HG03558 (cell line): ENCODE data around the gene LY6G6D.
A peak's percentile ranks its signal among the peaks of the same experiment; 100 is the strongest.
"Not testable (repeated sequence)": the region's sequence is repeated elsewhere in the genome, so short reads cannot be mapped to it uniquely, and the experiment has no call there.

Experiments used
- ATAC-seq: cut with Tn5 transposase; IDR thresholded peaks from one replicate; pipeline ENCODE4 v1.9.1; 2021; ENCODE audit warnings: moderate number of reproducible peaks; ENCODE audit not compliant: unreplicated experiment; ENCODE audit errors: extremely low read depth

Gene LY6G6D

DNA sequence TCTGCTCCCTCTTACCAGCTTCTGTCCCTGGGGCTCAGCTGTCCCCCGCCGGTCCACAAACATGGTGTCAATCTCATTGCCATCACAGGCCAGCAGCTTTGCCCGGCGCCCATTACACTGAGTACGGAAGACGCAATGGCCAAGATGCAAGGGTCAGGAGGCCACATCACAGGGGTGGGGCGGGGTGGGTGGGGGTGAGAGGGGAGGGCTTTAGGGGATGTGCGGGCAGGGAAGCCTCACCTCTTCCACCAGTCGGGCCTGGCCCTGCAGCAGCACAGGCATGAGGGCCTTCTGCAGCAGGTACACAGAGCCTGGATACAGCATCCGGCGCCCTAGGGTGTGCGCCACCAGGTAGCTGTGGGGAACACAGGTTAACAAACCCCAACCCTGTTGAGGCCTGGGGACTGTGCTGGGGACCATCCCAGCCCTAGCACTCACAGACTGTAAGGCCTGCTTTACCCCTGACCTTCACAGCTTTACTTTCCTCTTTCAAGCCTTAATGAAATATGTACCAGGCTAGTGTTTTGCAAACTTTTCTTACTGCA is 23.5 kb upstream of the LY6G6D start:
- no peak for ATAC-seq

DNA sequence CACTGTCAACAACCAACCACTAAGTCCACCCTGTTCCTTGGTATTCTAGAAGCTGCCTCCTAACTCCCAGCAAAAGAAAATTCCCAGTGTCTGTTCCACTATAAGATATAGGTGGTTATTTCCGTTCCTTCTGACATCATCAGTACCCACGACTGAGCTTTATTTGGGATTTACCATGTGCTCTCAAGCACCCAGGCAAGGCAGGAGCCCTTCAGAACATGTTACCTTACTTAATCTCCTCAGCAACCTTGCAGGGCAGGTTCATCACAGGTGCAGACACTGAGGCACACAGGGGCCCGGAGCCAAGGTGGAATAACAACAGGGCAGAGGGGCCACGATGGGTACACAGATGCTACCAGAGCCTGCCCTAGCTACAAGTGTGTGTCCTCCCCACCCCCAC is 22.8 kb upstream of the LY6G6D start:
- no peak for ATAC-seq

DNA sequence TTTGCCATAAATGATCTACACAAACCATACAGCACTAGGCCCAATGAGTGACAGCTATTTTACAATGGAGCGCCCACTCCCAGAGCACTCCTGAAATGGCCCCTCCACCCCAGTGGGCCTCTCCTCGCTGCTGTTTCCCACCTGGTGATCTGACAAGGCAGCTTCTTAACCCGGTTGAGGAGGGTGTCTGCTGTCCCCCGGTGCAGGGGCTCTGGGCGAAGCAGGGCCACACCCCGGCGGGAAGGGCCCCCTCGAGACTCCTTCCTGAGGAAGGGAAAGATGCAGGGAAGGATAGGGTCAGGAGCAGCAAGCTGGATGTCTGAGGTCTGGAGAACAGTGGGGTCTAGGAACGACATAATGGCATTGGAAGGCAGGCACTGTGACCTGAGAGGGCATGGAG is 22.3 kb upstream of the LY6G6D start:
- ATAC-seq = no peak

DNA sequence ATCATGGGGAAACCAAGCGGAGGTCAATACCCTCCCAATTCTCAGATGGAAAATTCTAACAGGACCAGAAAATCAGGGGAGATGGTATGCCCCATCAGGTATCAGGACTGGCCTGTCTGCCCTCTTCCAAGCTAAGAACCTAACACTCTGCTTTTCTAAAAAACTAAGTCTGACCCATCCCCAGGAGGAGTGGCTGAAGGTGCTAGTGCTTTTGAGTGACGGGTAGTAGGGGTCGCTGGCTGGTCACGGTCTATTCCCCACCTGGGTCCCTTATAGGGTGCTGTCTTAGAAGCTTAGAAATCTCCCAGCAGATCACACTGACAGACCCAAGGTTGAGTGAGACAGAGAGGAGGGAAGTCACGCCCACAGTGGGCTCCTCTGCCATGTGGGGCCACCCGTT is 21.6 kb upstream of the LY6G6D start:
- no peak for ATAC-seq

DNA sequence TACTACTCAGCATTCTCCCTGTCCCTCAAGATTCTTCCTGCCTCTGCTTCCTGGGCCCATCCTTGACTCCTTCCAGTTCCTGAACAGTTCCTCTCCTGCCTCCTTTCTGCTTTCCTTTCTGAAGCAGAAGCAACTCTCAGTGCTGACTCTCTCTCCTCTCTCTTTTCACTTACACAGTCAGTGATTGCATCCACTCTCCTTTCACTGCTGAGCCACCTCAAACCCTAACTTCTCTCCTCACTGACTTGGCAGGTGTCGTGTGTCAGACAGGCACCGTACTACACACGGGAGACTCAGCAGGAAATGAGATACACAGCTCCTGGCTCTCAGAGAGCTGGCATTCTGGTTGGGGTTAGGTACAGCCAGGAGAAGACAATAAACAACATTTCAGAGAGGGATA is 17.6 kb upstream of the LY6G6D start:
- no peak for ATAC-seq

DNA sequence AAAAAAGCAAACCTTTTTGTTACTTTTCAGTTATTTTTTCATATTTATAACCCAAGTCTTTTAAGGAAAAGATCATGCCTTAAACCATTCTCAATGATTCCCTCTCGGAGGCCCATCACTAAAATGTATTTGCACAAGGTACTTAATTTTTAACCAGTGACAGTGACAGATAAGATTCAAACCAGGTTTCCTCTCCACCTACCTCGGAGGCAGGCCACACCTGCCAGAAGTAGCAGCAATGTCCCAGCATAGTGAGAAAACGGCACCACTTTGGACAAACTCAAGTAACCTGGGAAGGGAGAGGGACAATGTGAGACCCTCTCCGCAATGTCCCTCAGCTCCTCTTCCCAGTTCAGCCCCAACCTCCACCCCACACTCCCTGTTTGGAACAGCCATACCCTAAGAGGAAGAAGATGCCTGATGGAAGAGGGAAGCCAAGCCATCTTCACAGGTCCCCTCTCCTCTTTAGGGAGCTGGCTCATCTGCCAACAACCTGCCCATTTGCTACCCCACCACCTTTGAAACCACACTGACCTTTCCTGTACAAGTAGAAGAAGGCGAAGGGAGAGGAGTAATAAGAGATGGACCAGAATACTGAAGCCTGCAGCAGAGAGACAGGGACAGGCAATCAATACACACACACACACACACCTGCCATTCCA is 14.3 kb upstream of the LY6G6D start:
- no peak for ATAC-seq

DNA sequence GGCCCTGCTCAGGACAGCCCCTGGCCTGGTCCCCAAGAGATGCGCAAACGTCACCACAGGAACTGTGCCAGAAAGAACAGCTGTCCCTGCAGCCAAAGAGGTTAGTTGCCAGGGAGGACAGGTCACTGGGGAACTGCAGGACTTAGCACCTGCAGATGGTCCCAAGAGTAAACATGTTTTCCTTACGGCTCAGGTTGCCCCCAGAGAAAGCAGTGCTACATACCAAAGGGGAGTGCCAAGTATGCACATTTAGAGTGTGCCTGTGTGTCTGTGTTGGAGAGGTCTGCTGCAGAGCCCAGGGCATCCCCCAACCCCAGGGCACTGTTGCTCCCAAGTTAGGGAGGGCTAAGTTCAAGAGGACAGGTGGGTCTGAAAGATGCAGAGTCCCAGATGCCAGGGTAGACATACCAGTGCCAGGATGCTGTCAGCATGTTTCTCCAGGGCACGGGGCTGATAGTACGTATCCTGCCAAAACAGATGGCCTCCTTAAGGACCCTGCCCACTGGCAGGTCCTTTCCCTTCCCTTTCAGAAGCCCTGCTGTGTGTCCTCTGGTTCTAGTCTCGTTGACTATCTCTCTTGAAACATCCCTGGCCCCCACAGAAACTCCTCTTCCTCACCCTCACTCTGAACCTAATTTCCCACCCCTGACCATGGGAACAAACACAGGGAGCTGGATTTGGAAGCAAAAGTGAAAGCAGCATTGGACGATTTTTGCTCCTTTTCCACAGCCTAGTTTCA is 13.3 kb upstream of the LY6G6D start:
- no peak for ATAC-seq

DNA sequence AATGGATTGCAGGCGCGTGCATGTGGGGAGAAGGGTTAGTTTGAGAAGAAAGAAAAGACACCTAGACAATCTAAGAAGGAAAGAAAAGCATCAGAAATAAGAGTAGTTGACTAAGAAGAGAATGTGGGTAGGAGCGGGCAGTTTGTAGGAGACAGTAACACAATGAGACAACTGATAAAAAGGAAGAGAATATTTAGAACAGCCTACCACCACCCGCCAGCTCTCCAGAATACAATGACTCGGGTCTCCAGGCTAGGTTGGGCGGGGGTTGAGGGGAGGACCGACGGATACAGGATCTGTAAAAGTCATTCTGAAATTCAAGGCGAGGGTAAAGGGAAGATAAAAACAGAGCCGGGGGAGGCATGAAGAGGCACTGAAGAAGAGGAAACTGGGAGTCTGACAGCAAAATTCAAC is 12.7 kb upstream of the LY6G6D start:
- no peak for ATAC-seq

DNA sequence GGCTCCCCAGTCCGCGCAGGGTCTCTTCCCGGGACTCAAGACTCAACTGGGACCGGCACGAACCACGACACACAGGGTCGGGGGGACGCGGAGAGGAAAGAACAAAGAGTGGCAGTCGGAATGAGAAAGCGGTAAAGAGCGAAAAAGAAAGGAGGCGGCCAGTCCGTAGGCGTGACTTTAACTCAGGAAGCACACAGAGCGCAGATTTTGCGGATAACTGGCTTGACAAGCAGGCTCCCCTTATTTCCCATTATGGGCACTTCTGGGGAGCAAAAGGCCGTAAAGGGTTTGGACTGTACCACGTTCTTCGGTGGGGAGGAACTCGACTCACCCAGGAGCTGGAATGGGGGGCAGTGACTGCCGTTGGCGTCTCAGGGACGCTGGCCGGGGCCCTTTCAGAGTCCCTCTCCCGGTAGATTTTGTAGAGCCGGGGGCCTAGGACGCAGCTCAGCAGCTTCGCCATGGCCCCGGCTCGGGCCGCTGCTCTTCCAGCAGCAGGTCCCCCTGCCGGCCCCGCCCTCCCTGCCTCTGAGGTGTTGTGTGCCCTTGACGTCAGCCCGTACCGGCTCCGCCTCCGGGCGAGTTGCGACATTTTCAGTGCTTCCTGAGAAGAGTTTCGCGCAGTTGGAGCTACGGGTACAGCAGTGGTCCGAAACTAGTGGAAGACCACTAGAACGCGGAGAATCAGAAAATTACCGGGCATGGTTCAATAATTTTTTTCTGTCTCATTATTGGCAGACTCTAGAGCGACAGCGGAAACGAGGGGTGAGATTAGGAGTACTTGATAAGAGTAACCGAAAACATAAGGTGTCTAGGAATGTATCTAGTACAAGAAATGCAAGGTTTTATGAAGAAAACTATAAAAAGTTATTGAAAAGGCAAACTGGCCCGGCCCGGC is 12.1 kb upstream of the LY6G6D start, which contains the start of gene ABHD16A:
Gene ABHD16A, minus strand, starts transcription at position 506 of the 898 bp plus-strand sequence. Its CDS starts 43 bp downstream, at position 463.
- peak; percentile 80 for ATAC-seq

DNA sequence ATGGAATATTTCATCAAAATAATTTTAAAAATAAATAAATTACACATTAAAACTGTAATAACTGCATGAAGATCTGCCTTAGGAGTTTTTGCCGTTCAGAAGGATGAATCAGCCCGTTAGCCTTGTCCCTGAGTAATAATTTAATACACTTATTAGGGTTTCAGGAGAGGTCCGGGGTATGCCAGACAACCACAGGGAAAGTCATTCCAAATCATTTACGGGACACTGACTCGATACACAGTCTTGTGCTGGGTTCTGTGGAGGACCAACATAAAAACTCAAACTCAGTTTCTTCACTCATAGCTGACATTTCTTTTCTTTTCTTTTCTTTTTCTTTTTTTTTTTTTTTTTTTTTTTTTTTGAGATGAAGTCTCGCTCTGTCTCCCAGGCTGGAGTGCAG is 9.2 kb upstream of the LY6G6D start:
- no peak for ATAC-seq

DNA sequence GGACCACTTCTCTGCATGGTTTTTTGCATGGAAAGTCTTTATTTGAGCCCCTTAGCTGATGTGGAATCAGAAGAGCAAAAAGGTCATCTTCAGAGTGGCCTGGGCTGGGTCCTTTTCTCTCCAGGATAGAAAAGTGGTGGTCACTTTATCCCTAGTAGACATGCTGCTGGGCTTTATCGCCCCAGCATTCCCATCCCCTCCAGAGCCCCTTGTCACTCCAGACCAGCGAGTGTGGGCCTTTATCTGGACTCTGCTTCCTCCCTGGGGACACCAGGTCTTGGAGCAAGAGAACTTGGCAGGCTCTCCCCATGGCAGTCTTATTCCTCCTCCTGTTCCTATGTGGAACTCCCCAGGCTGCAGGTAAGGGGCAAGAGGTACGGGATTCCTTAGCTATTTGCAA is 8.5 kb upstream of the LY6G6D start, which contains the start of gene LY6G6F:
Gene LY6G6F, plus strand, starts transcription at position 268 of the 400 bp plus-strand sequence. Its CDS starts 41 bp downstream, at position 309.
- no peak for ATAC-seq

DNA sequence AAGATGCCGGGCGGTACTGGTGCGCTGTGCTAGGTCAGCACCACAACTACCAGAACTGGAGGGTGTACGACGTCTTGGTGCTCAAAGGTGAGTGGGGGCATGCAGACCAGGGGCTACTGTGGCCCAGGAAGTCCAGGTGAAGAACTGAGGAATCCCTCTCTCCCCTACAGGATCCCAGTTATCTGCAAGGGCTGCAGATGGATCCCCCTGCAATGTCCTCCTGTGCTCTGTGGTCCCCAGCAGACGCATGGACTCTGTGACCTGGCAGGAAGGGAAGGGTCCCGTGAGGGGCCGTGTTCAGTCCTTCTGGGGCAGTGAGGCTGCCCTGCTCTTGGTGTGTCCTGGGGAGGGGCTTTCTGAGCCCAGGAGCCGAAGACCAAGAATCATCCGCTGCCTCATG is 7.4 kb upstream of the LY6G6D start:
- no peak for ATAC-seq

DNA sequence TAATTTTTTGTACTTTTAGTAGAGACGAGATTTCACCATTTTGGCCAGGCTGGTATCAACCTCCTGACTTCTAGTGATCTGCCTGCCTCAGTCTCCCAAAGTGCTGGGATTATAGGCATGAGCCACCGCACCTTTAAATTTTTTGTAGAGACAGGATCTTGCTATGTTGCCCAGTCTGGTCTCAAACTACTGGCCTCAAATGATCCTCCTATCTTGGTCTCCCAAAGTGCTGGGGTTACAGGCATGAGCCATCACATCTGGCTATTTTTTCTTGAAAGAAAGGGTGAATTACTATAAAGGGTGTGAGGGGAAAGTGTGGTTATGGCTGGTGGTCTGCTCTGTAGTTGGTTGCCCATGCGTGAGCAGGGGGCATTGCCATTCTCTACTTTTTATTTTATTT is 6.9 kb upstream of the LY6G6D start:
- no peak for ATAC-seq

DNA sequence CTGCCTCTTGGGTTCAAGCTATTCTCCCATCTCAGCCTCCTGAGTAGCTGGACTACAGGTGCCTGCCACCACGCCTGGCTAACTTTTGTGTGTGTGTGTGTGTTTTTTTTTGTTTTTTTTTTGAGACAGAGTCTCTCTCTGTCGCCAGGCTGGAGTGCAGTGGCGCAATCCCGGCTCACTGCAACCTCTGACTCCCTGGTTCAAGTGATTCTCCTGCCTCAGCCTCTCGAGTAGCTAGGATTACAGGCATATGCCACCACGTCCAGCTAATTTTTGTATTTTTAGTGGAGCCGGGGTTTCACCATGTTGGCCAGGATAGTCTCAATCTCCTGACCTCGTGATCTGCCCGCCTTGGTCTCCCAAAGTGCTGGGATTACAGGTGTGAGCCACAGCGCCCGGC is 6.0 kb upstream of the LY6G6D start:
- ATAC-seq = not testable (repeated sequence)

DNA sequence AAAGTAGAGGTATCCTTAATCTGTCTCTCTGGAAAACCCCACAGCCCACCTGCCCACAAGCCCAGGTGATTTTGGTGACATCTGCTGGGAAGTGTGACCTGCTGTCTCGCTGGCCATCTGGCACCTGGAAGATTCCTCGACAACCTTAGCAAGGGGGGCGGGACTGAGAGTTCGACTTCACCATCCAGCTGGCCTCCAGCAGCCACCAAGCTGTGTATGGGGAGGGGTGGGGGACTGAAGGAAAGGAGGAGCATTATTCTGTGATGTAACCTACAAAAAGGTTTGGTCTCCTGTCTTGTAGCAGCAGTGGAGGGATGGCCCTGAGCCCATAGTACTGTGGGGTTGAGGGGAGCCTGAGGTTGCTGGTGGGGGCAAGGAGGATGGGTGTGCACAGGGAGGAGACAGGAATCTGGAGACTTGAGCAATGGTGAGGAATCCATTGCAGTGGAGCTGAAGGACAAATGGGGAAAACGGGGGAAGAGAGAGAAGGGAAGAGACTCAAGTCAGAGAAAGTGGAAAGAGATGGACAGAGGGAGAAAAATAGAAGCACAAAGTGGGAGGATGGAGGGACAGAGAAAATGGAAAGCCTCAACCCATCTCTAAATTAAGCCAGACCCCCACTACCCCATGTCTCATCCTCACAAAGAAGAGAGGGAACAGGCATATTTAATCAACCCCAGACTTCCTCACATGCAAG is 4.5 kb upstream of the LY6G6D start:
- ATAC-seq = no peak

DNA sequence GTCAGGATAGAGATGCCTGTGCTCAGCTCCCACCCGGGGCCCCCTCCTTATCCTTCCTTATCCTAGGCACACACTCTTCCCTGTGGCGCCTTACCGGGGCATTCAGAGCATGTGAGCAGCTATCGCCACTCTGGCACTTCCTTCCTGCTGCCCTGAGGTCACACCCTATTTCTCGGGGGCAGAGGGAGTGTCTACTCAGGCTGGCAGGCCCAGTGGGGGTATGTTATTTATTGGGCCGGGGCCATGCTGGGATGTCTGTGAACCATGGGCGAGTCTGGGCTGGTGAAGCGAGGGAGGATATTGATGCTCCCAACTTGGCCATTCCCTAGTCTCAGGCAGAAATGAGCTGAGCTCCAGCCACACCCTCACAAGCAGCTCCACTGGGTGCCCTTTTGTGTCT is 3.9 kb upstream of the LY6G6D start:
- ATAC-seq = no peak

DNA sequence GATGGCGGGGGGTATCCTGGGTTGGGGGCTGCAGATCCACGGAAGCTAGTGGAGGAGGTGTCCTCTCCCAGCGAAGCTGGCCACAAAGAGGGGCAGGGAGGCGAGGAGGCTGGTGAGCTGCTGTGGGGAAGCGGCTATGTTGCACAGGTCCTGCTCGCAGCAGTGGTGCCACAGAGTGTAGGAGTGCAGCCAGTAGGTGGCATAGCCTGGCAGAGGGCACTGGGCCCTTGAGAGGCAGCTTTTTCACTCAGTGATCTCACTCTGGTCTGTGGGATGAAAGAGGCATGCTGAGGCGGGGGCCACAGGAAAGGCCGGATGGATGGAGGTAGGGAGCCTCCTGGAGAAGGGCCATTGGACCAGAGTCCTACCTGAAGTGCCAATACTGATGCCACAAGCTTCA is 2.9 kb upstream of the LY6G6D start:
- no peak for ATAC-seq

DNA sequence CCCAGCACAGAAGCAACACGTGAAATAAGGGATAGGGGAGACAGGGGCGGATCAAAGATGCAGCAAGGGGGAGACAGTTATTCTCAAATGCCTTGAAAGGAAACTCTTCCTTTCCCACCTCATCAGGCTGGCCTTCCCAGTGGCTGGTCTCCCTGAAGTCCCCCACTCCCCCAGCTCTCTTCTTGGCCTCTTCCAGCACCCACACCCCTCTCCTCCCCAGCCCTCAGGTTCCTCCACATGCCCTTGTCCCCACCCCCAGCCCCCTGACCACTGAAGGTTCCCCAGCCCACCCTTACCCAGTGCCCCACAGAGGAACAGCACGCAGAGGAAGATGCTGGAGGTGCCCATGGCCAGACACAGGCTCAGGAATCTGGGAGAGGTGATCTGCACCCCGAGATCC is 1.7 kb upstream of the LY6G6D start:
- ATAC-seq = no peak

DNA sequence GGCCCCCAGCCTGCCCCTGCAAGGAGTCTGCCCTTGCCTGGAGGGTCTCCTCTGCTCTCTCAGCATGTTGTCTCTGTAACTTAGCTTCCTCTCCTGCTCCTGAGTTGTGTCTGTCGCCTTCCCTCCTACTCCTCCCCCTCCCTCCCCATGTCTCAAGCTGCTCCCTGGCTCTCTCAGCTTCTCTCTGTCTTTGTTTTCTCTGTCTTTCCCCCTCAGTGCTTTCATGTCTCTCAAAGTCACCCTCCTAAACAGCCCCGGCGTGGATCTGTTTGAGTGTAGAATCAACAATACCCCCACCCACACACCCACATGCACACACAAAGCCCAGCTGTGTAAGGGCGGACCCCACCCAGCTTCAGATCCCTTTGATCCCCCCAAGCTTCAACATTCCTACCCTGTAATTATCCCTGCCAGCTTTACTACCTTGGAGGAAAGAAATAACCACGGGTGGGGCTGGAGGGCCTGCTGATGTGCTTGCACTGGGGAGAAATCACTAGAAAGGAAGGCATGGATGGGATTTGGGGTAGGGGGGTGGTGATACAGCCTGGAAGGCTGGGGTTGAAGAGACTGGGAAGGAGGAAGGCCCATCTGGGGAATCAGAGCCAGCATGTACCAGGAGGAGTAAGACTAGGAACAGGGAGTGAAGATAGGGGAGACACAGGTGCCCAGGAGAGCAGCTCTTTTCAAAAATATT is 1.0 kb upstream of the LY6G6D start:
- no peak for ATAC-seq
